KBM-7 (cell line): ENCODE measurements around the gene LINGO1.

Source experiments
- DNase-seq: peaks from one replicate; pipeline ENCODE4 v3.0.0-alpha.2; 2015
- in situ Hi-C: fragments of 300-500 bp; cut with MboI; formaldehyde crosslinking; loops from 2 replicates; pipeline ENCODE4 v1.14.3; 2020; ENCODE audit warnings: low sequenced_read_pairs, low pct_unique_long_range_greater_than_20kb, mixed read lengths

The LINGO1 gene

DNA sequence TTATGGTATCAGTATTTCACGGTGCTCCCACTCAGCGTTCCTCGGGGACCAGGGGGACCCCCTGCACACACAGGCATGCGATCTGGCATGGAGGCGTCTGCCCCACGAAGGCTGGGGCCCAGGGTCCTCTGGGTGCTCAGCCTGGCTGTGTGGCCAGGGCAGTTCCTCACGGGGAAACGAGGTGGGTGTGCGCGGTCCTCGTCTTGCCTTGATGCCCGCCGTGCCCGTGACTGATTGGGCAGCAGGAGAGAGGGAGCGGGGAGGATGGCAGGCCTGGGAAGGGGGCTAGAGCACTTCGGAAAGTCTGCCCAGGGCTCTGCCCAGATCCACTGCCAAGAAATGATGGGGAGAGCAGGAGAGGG, 10.9 kb downstream of the LINGO1 start:
- in situ Hi-C loops, result no loop called here
- DNase-seq, result no peak

- in situ Hi-C loops, result no loop called here
- DNase-seq, result no peak
These were observed 11.6 kb downstream of the LINGO1 start for GRCh38 chr15:77620960-77621647.

- in situ Hi-C loops, result no loop called here
- DNase-seq, result no peak
These were observed 12.4 kb downstream of the LINGO1 start for GRCh38 chr15:77620297-77620696.

DNA sequence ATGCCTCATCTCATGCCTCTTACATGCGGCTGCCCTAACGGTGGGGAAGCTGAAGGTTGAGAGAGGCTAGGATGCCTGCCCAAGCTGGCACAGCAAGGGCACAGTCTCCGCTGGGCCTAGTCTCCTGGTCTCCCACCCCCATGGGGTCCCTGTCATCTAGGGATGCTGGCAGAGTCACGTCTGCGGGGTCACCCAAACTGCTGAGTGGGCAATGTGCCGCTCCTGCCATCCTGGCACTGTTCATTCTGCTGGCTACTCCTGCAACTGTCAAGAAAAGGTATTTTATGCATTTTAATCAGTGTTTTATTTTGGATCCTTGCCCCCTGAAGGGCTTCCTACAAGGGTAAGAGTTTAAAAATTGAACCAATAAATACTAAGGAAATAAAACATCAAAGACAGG, 12.8 kb downstream of the LINGO1 start:
- in situ Hi-C loops, result no loop called here
- DNase-seq, result no peak

DNA sequence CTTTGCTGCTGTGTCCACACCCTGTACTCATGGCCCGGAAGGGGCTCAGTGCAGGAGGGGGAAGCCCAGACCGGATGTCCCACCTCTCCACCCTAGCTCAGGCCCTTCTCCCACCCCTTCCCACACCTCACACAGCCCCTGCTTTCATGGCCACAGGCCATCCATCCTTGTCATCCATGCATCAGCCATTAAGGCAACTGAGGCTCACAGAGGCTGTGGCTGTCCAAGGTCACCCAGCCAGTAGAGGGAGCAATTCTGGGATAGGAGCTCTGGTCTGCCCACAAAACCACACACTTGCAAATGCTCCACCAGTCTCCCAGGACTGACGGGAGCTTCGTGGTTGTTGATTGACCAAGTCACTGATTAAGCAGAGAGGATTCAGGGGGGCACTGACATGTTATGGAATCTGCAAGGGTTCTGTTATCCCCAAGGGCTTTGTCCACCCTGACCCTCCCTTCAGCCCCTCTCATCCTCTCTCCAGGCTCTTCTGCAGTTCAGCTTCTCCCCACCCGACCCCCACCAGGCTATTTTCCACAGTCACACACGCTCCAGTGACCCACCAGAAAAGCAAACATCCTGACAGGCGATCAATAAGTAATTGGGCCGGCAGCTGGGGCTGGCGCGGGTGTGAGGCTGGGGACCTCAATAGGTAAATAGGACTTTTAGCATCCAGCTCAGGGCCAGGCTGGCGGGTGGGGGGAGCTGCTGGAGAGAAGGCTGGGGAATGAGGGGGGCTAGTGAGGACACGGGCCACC, 15.1 kb downstream of the LINGO1 start:
- DNase-seq, result peak; percentile 77
- in situ Hi-C loops, result no loop called here

GRCh38 chr15:77616072-77616471, 16.6 kb downstream of the LINGO1 start:
- DNase-seq, result no peak
- in situ Hi-C loops, result no loop called here

GRCh38 chr15:77615472-77615871, 17.2 kb downstream of the LINGO1 start:
- in situ Hi-C loops, result no loop called here
- no peak for DNase-seq

GRCh38 chr15:77614251-77614806, 18.4 kb downstream of the LINGO1 start:
- in situ Hi-C loops, result no loop called here

DNA sequence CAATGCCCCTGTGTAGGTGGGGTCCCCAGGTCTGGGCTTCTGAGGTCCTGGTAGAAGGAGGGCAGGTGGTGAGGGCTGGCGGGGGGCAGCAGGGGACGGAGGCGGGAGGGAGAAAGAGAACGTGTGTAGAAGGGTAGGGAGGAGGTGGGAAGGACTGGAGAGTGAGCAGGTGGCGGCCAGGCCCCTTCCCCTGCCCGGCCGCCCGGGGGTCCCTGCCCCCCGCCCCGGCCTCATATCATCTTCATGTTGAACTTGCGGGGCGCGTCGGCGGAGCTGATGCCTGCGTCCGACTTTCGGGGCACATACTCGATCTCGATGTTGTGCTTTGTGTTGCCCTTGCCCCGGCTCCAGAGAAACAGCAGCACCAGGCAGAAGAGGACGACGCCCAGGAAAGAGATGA, 18.9 kb downstream of the LINGO1 start:
- DNase-seq, result no peak
- in situ Hi-C loops, result no loop called here

More at GRCh38 chr15:77614251-77614806, 18.4 kb downstream of the LINGO1 start:
- no peak for DNase-seq

GRCh38 chr15:77612958-77613601, 19.6 kb downstream of the LINGO1 start:
- DNase-seq, result no peak
- in situ Hi-C loops, result no loop called here

- DNase-seq, result peak; percentile 77
- in situ Hi-C loops, result no loop called here
These were observed 20.9 kb downstream of the LINGO1 start for GRCh38 chr15:77611767-77612166.

- DNase-seq, result no peak
- in situ Hi-C loops, result no loop called here
These were observed 22.0 kb downstream of the LINGO1 start for GRCh38 chr15:77610731-77611130.

GRCh38 chr15:77609558-77609957, 23.2 kb downstream of the LINGO1 start:
- in situ Hi-C loops, result no loop called here
- DNase-seq, result no peak

GRCh38 chr15:77608774-77609173, 23.9 kb downstream of the LINGO1 start:
- no peak for DNase-seq
- in situ Hi-C loops, result no loop called here

DNA sequence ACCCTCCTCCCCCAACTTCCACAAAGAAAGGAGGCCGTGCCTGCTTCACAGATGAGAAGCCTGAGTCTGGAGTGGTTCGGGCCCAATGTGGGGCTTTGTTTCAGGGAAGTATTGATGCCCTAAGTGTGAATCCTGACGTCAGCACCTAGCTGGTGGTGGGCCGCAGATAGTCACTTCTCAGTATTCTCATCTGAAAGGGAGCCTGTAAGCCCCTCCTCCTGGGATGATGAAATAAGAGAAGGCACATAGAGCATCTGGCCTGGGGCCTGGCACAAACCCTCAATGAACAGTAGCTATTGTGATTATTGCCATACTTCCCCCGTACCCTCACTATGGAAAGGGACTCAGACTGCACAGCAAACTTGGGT, 24.8 kb downstream of the LINGO1 start:
- DNase-seq, result no peak

DNA sequence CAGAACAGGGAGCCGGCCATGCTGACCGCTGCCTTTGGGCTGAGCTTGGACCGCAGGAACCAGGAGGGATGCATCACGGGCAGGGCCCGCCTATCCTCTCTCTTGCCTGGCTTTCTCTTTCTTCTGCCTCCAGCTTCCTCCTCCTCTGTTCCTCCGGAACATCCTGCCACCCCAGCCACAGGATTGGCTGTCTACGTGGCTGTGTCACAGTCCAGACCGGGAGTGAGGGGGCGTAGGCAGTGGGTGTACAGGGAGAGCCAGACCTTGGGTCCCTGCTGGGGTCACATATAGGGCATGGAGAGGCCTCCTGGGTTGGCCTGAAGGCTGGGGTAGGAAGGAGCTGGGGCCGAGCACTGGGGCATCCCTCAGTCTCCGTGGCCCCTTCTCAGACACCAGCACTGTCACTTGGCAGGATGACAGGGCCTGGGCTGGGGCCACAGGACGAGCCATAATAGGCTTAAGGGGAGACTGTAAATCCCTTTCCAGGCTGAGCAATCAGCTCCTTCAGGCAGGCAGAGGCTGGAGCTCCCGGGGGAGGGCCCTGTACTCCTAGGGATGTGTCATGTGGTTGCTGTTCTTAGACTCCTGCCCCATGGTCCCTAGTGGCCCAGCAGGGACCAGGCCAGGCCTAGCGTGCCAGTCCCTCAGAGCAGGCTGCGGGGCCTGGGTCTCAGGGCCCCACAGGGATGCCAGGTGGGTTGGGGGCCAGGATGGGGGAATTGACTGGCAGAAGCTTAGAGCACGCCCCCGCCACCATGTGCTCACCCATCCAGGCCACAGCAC, 25.4 kb downstream of the LINGO1 start:
- in situ Hi-C loops, result no loop called here
- no peak for DNase-seq

More for the DNA sequence above, 24.8 kb downstream of the LINGO1 start:
- in situ Hi-C loops, result no loop called here

DNA sequence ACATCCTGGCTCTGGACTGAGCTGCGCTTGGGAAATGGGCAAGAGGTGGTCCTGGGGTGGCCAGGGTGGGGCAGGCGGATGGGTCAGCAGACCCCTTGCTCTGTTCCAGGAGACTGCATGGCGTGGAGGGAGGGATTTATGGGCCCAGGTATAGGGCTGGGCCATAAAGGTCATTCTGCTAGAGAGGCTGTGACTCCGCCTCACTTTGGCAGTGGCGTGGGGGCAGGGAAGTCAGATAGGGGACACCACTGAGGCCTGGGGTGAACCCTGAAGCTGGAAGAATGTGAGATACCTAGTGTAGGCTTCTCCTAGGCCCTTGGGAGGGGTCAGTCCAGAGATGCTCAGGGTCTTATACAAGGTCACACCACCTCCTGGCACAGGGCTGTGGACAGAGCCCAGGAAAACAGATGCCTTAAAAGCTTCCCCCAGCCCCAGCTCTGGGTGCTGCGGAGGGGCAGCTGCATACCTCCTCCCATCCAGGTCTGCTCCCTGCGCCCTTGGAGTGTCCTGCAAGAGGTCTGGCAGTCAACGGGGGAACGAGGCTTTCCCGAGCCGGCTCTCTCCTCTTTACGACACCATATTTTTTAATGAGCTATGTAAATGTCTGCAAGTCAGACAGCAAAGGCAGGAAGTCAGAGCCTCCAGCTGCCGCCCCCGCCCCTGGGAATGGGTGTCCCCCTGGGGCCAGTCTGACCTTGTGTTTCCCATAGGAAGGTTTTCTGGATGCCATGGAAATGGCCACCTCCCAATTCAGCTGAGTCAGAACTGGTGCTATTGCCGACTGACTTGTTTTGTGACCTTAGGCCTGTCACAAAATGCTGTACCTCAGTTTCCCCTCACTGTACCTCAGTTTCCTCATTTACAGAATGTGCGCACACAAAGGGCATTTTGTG, 26.3 kb downstream of the LINGO1 start:
- in situ Hi-C loops, result no loop called here
- DNase-seq, result no peak

GRCh38 chr15:77605547-77605946, 27.2 kb downstream of the LINGO1 start:
- no peak for DNase-seq

More at GRCh38 chr15:77605547-77605946, 27.2 kb downstream of the LINGO1 start:
- in situ Hi-C loops, result no loop called here
